Activated naive CD8-positive, alpha-beta T cell treated with anti-CD3 and anti-CD28 coated beads for 36 hours (primary cell): ENCODE results near the gene KCNJ5. TPM values are rescaled to one million over a fixed set of nuclear protein-coding genes. Genes with fewer than 3 reads are reported as not detected.

Experiments used
- DNase-seq: peaks from one replicate; pipeline ENCODE4 v3.0.0; 2021
- H3K27ac Mint-ChIP-seq: one replicate; pipeline ENCODE4 v1.8.0; 2022; ENCODE audit warnings: mild to moderate bottlenecking, moderate library complexity, mixed read lengths
- H3K27me3 Mint-ChIP-seq: one replicate; pipeline ENCODE4 v1.8.0; 2022; ENCODE audit warnings: mild to moderate bottlenecking, mixed read lengths
- H3K36me3 Mint-ChIP-seq: one replicate; pipeline ENCODE4 v1.8.0; 2021; ENCODE audit warnings: mild to moderate bottlenecking, mixed read lengths
- H3K4me1 Mint-ChIP-seq: one replicate; pipeline ENCODE4 v1.8.0; 2021; ENCODE audit warnings: mixed read lengths
- H3K4me3 Mint-ChIP-seq: one replicate; pipeline ENCODE4 v1.8.0; 2022; ENCODE audit warnings: mild to moderate bottlenecking, moderate library complexity, mixed read lengths
- H3K9me3 Mint-ChIP-seq: one replicate; pipeline ENCODE4 v1.8.0; 2022; ENCODE audit warnings: mixed read lengths
- total RNA-seq, 2 experiments: library from RNA; stranded (reverse); gene quantifications; one replicate each; pipeline ENCODE4 v1.2.3, GENCODE V29; 2021

The KCNJ5 gene
- total RNA-seq, 2 experiments from 2014 or later = not detected

DNA sequence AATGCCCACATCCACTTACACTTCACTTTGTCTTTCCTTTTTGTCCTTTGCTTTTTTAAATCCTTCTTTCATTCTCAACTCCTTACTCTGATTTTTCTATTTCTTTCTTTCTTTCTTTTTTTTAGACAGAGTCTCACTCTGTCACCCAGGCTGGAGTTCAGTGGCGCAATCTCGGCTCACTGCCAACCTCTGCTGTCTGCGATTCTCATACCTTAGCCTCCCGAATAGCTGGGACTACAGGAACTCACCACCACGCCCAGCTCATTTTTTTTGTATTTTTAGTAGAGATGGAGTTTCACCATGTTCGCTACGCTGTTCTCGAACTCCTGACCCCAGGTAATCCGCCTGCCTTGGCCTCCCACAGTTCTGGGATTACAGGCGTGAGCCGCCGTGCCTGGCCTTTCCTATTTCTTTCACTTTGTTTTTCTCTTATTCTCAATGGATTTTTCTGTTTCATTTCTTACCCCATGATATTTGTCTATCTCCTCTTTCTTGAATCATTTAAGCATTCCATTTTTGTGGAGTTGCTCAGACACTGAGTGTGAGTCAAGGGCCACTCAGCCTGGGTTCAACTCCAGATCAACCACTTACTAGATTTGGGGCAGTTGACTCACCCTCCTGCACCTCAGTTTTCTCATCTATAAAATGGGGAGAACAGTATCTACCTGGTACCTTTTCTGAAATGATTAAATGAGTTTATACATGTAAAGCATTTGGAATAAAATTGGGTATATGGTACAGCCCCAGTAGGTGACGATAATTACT is 7.6 kb downstream of the KCNJ5 start:
- Mint-ChIP-seq H3K9me3 (no peaks in the 10 kb centered on the region), H3K27ac (no peak overlapping the region), H3K36me3 (no peaks in the 10 kb centered on the region), H3K4me3 (no peak overlapping the region), H3K4me1 (peaks cover 7% of the 10 kb centered on the region), H3K27me3 (peaks cover 20% of the 10 kb centered on the region)
- no peak for DNase-seq

DNA sequence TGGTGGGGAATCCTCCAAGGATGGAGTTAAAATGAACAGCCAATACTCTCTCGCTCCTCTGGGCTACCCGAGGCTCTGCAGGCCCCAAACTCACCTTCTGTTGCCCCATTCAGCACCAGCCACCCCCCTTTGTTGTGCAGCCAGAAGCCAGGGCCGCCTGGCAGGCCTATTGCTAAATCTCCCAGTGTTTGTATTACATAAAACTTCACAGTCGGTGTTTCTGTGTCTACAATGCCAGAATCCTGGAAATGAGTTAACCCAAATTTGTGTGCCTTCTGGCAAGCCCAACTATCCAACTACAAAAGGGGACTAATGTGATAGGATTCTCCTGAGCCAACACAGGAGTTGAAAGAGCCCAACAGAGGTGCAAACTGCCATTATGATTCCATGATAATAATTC is 9.3 kb downstream of the KCNJ5 start:
- Mint-ChIP-seq H3K27me3 (peaks cover 22% of the 10 kb centered on the region), H3K9me3 (no peaks in the 10 kb centered on the region), H3K36me3 (no peaks in the 10 kb centered on the region), H3K27ac (no peak overlapping the region), H3K4me3 (no peak overlapping the region), H3K4me1 (peaks cover 12% of the 10 kb centered on the region)
- no peak for DNase-seq

DNA sequence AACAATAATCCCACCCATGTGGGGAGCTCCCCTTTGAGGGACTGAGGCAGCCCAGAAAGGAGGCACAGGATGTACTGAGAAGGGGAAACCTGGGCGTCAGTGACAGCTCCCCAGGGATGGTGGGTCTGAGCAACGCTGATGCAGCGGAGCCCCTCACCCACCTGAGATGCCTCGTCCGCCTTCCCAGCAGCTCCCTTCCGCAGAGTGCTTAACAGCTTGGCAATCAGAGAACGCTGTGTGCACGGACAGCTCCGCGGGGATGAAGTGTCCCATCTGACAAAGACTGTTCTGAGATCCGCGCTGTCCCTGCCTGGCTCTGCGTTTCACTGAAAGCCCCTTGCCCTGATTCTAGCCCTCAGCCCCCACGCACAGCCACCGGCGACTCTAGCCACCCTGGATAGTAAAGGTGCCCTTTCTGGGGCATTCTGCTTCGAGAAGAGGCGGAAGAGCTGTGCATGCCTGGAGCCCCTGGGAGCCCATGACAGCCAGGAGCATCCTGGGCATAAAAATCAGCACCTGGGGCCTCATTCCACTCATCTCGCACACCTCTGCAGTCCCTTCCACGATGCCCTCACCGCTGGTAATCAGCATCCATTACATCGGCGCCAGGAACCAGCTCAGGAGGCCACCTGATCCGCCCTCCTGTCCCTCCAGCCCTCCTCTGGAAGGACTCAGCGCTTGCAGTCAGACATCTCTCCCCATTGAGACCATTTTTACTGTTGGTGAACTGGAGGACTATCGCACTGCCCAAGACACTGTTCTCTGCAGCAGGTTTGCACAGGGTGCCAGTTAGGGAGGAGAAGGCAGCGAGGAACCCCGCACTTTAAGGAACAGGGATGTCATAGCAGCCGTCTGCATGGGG is 10.7 kb downstream of the KCNJ5 start:
- no peaks in the 10 kb centered on the region for H3K9me3 Mint-ChIP-seq
- no peaks in the 10 kb centered on the region for H3K36me3 Mint-ChIP-seq
- peaks cover 23% of the 10 kb centered on the region for H3K27me3 Mint-ChIP-seq
- H3K4me3 Mint-ChIP-seq = no peak overlapping the region
- peaks cover 12% of the 10 kb centered on the region for H3K4me1 Mint-ChIP-seq
- H3K27ac Mint-ChIP-seq = no peak overlapping the region
- no peak for DNase-seq

GRCh38 chr11:128902515-128903066 is 11.4 kb downstream of the KCNJ5 start:
- H3K27me3 Mint-ChIP-seq = peaks cover 30% of the 10 kb centered on the region
- H3K36me3 Mint-ChIP-seq = no peaks in the 10 kb centered on the region
- no peak overlapping the region for H3K4me3 Mint-ChIP-seq
- DNase-seq = no peak
- peaks cover 12% of the 10 kb centered on the region for H3K4me1 Mint-ChIP-seq
- H3K27ac Mint-ChIP-seq = no peak overlapping the region
- H3K9me3 Mint-ChIP-seq = no peaks in the 10 kb centered on the region

- Mint-ChIP-seq H3K4me1 (peaks cover 12% of the 10 kb centered on the region), H3K4me3 (no peak overlapping the region), H3K27ac (no peak overlapping the region), H3K36me3 (no peaks in the 10 kb centered on the region), H3K27me3 (peaks cover 38% of the 10 kb centered on the region), H3K9me3 (no peaks in the 10 kb centered on the region)
- DNase-seq = no peak
Measured at GRCh38 chr11:128903248-128904061, 12.3 kb downstream of the KCNJ5 start.

GRCh38 chr11:128904303-128904655 is 13.1 kb downstream of the KCNJ5 start:
- DNase-seq = no peak
- H3K4me3 Mint-ChIP-seq = no peak overlapping the region
- H3K27me3 Mint-ChIP-seq = peaks cover 47% of the 10 kb centered on the region
- H3K9me3 Mint-ChIP-seq = no peaks in the 10 kb centered on the region
- H3K4me1 Mint-ChIP-seq = peaks cover 12% of the 10 kb centered on the region
- H3K27ac Mint-ChIP-seq = no peak overlapping the region
- H3K36me3 Mint-ChIP-seq = no peaks in the 10 kb centered on the region

DNA sequence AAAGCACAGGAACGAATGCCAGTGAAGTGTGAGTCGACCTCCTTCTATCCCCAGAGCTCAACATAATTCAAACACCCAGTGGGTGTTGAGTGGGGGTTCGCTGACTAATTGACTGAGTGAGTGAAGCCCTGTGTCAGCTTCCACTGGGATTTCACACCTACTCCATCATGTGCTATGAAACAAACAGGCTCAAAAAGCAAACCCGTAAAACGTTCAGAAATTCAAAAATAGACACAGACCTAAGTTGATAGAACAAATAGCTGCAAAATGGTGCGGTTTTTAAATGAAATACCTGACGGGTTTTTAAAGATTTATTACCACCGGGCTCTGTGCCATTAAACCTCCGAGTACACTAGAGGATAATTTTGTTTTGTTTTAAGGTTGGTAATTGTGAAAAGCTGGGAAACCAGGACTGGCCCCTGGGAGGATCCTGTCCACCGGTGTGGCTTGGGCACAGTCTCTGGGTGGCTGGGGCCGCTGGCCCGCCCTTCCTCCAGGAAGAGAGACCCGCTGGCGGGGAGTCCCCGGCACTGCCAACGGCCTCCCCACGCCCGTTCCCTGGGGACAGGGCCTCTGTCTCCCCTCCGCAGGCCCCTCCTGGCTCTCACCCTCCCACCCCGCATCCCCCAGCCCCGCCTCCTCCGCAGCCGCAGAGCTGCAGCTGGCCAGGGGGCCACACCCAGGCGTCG is 13.6 kb downstream of the KCNJ5 start:
- Mint-ChIP-seq H3K27ac (no peak overlapping the region), H3K27me3 (peaks cover 52% of the 10 kb centered on the region), H3K36me3 (no peaks in the 10 kb centered on the region), H3K4me1 (peaks cover 12% of the 10 kb centered on the region), H3K4me3 (peak overlapping the region; percentile 4), H3K9me3 (no peaks in the 10 kb centered on the region)
- no peak for DNase-seq

GRCh38 chr11:128905345-128906184 is 14.4 kb downstream of the KCNJ5 start:
- Mint-ChIP-seq H3K27ac (no peak overlapping the region), H3K27me3 (peaks cover 56% of the 10 kb centered on the region), H3K36me3 (no peaks in the 10 kb centered on the region), H3K4me3 (peak overlapping the region; percentile 76), H3K9me3 (no peaks in the 10 kb centered on the region), H3K4me1 (peaks cover 12% of the 10 kb centered on the region)
- DNase-seq = peak; percentile 35

GRCh38 chr11:128906185-128907050 is 15.3 kb downstream of the KCNJ5 start:
- H3K36me3 Mint-ChIP-seq = no peaks in the 10 kb centered on the region
- H3K4me1 Mint-ChIP-seq = peaks cover 12% of the 10 kb centered on the region
- H3K9me3 Mint-ChIP-seq = no peaks in the 10 kb centered on the region
- H3K27ac Mint-ChIP-seq = no peak overlapping the region
- no peak for DNase-seq
- H3K4me3 Mint-ChIP-seq = peak overlapping the region; percentile 76
- peaks cover 56% of the 10 kb centered on the region for H3K27me3 Mint-ChIP-seq

- Mint-ChIP-seq H3K36me3 (no peaks in the 10 kb centered on the region), H3K27me3 (peaks cover 60% of the 10 kb centered on the region), H3K27ac (no peak overlapping the region), H3K4me3 (no peak overlapping the region), H3K9me3 (no peaks in the 10 kb centered on the region), H3K4me1 (peaks cover 12% of the 10 kb centered on the region)
- DNase-seq = no peak
Measured at GRCh38 chr11:128907585-128907984, 16.4 kb downstream of the KCNJ5 start.

DNA sequence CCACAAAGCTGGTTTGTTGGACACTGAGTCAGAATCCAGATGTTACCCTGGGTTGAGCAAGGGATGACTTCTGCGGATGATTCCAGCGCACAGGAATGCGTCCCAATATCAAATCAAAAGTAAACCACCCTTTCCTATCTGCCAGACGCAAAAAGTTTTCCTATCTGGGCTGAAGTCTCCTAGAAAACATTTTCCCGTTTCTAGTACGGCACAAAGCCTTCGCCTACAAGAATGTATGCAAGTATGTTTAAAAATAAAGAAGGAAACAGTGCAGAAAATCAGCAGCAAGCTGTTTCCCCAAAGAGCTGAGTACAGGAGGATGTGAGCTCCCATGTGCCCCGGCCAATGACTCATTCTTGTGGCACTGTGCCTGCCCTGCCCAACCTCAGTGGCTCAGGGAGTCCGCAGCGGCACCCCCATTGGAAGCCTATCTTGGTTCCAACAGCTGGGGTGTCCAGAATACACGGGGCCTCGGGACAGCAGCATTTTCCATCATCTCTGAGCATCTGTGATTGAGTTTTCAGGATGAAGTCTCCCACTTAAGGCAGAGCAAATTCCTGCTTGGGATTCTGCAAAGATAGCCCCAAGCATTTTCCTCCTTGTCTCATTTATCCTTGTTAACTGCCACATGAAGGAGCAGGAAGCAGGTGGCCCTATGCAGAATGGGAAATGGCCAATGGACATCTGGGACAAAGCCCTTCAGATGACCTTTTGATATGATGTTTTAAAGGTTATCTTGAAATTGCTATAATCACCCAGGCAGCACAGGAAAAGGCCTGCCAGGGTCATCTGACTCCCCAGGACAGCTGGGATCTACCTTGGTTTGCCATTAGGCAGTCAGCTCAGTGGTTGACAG is 17.5 kb downstream of the KCNJ5 start:
- Mint-ChIP-seq H3K9me3 (no peaks in the 10 kb centered on the region), H3K4me3 (no peak overlapping the region), H3K27ac (no peak overlapping the region), H3K36me3 (no peaks in the 10 kb centered on the region), H3K4me1 (peaks cover 7% of the 10 kb centered on the region), H3K27me3 (peaks cover 55% of the 10 kb centered on the region)
- DNase-seq = no peak

DNA sequence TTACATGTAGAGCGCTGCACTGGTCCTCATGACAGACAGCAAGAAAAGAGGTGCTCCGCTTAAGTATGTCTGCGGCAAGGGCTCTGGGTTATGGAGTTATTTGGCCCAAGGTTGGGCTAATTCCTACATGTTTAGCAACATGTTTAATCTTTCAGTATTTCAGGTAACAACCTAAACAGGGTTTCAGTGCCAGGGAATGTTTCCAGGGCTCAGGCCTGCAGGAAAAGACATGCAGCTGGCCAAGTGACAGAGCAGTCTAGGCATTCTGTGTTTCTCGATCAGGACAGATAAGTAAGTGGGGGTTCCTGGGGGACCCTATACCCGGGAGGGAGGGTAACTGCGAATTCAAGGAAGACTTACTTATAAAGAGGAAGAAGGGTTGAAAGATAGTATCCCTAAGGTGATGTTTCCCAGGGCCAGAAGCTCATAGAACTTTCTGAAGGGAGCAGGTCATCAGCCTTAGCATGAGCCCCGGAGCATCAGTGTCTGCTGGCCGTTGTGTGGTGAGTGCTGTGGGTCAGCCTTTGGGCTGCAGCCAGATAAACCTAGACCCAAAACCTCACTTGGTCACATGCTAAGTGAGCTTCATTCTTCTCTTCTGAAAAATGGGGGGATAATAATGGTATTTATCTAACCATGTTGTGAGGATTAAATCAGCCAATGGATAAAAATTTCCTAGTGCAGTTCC is 18.4 kb downstream of the KCNJ5 start:
- Mint-ChIP-seq H3K4me3 (no peak overlapping the region), H3K27ac (no peak overlapping the region), H3K27me3 (peaks cover 48% of the 10 kb centered on the region), H3K9me3 (no peaks in the 10 kb centered on the region), H3K36me3 (no peaks in the 10 kb centered on the region), H3K4me1 (peaks cover 1% of the 10 kb centered on the region)
- no peak for DNase-seq
